GM21423 (cell line): ENCODE data around the gene OR2J1.
"Not testable (repeated sequence)": the region's sequence is repeated elsewhere in the genome, so short reads cannot be mapped to it uniquely, and the experiment has no call there.

Experiments
- ATAC-seq: cut with Tn5 transposase; IDR thresholded peaks from one replicate; pipeline ENCODE4 v1.9.1; 2021; ENCODE audit warnings: mild to moderate bottlenecking, moderate library complexity; ENCODE audit not compliant: unreplicated experiment

OR2J1 gene

GRCh38 chr6:29099190-29099589, at the start of gene OR2J1:
TSS of gene OR2J1 (plus strand) at chr6:29099490. CDS start at chr6:29100943, 1,453 bp downstream.
- no peak for ATAC-seq

GRCh38 chr6:29051680-29052079, 47.6 kb upstream of the OR2J1 start:
- no peak for ATAC-seq

- no peak for ATAC-seq
Observed at GRCh38 chr6:29071831-29072723, 27.2 kb upstream of the OR2J1 start.

- no peak for ATAC-seq
Observed at GRCh38 chr6:29079203-29079602, 20.1 kb upstream of the OR2J1 start.

GRCh38 chr6:29081312-29081711, 18.0 kb upstream of the OR2J1 start:
- no peak for ATAC-seq

GRCh38 chr6:29082457-29082856, 16.8 kb upstream of the OR2J1 start:
- ATAC-seq: no peak

GRCh38 chr6:29087213-29087612, 12.1 kb upstream of the OR2J1 start, which contains the start of gene OR2B3:
TSS of gene OR2B3 (minus strand) at chr6:29087313. CDS start at chr6:29087248, 65 bp downstream.
- ATAC-seq: no peak

- no peak for ATAC-seq
Observed at GRCh38 chr6:29092957-29093356, 6.3 kb upstream of the OR2J1 start.

GRCh38 chr6:29097803-29098202, 1.5 kb upstream of the OR2J1 start:
- ATAC-seq: no peak

GRCh38 chr6:29107758-29108157, 8.5 kb downstream of the OR2J1 start, which contains the start of gene OR2J3:
TSS of gene OR2J3 (plus strand) at chr6:29108058. CDS start at chr6:29111891, 3,833 bp downstream.
- ATAC-seq: no peak

GRCh38 chr6:29112135-29112534, 12.8 kb downstream of the OR2J1 start:
- no peak for ATAC-seq

GRCh38 chr6:29114964-29115363, 15.7 kb downstream of the OR2J1 start:
- not testable (repeated sequence) for ATAC-seq

GRCh38 chr6:29129326-29130012, 30.2 kb downstream of the OR2J1 start:
- ATAC-seq: no peak

GRCh38 chr6:29130644-29131043, 31.4 kb downstream of the OR2J1 start:
- ATAC-seq: no peak

- no peak for ATAC-seq
Observed at GRCh38 chr6:29131691-29132090, 32.4 kb downstream of the OR2J1 start.

- no peak for ATAC-seq
Observed at GRCh38 chr6:29137724-29138123, 38.4 kb downstream of the OR2J1 start.

- ATAC-seq: no peak
Observed at GRCh38 chr6:29141606-29142005, 42.3 kb downstream of the OR2J1 start.

GRCh38 chr6:29142309-29142708, 43.0 kb downstream of the OR2J1 start:
- ATAC-seq: no peak

- no peak for ATAC-seq
Observed at GRCh38 chr6:29146179-29146578, 46.9 kb downstream of the OR2J1 start.

GRCh38 chr6:29147074-29147473, 47.8 kb downstream of the OR2J1 start:
- ATAC-seq: no peak

GRCh38 chr6:29149444-29149843, 50.2 kb downstream of the OR2J1 start:
- not testable (repeated sequence) for ATAC-seq
